HG03378 (cell line): Measurements from ENCODE around the gene PPP1R12C.

ENCODE experiments used
- ATAC-seq: cut with Tn5 transposase; IDR thresholded peaks from one replicate; pipeline ENCODE4 v1.9.1; 2021; ENCODE audit warnings: mild to moderate bottlenecking, moderate library complexity; ENCODE audit not compliant: unreplicated experiment

Gene PPP1R12C

GRCh38 chr19:55046975-55047622, 70.3 kb downstream of the PPP1R12C start:
- no peak for ATAC-seq

- no peak for ATAC-seq
Observed at GRCh38 chr19:55044771-55045716, 72.4 kb downstream of the PPP1R12C start.

- no peak for ATAC-seq
Observed at GRCh38 chr19:55044286-55044685, 73.2 kb downstream of the PPP1R12C start.

- no peak for ATAC-seq
Observed at GRCh38 chr19:55042688-55043087, 74.7 kb downstream of the PPP1R12C start.

- no peak for ATAC-seq
Observed at GRCh38 chr19:55042344-55042678, 75.1 kb downstream of the PPP1R12C start.

- ATAC-seq, result no peak
Observed at GRCh38 chr19:55041627-55042343, 75.7 kb downstream of the PPP1R12C start.

GRCh38 chr19:55041244-55041626, 76.2 kb downstream of the PPP1R12C start:
- ATAC-seq, result no peak
